Colonic mucosa (tissue), 4 donors: ENCODE measurements around the gene JUNB. TPM values are rescaled to one million over a fixed set of nuclear protein-coding genes. Genes with fewer than 3 reads are reported as not detected.

ENCODE experiments used
- DNase-seq: peaks from one replicate; pipeline ENCODE4 v3.0.0-alpha.2; 2020
- H3K27ac ChIP-seq: fragments of 200-600 bp; one replicate; pipeline ENCODE4 v1.8.0; 2021
- H3K27me3 ChIP-seq: fragments of 200-600 bp; one replicate; pipeline ENCODE4 v1.8.0; 2021
- H3K36me3 ChIP-seq: fragments of 200-600 bp; one replicate; pipeline ENCODE4 v1.8.0; 2021
- H3K4me1 ChIP-seq: fragments of 200-600 bp; one replicate; pipeline ENCODE4 v1.8.0; 2021; ENCODE audit warnings: mild to moderate bottlenecking
- H3K4me3 ChIP-seq: fragments of 200-600 bp; one replicate; pipeline ENCODE4 v1.8.0; 2021
- H3K9ac ChIP-seq, 2 donors: one replicate each; pipeline ENCODE4 v1.7.0; 2013; ENCODE audit warnings: control low read depth in 2 of 2, low read depth in 2 of 2, low read length in 2 of 2
- H3K9me3 ChIP-seq: fragments of 200-600 bp; one replicate; pipeline ENCODE4 v1.8.0; 2021
- CTCF ChIP-seq: fragments of 200-600 bp; IDR thresholded peaks from one replicate; pipeline ENCODE4 v1.8.0; 2022; ENCODE audit warnings: antibody characterized with exemption, mild to moderate bottlenecking
- intact Hi-C: fragments of 100-400 bp; cut with DNase I; formaldehyde crosslinking; loops from one replicate; pipeline ENCODE4 v1.14.1; 2022
- total RNA-seq, 2 donors: library from RNA; stranded (reverse); fragmentation: NEBNext Ultra II Directional in 1 of 2; extraction: Animal tissue kit (Norgen Biotek cat#: 25700) in 1 of 2; gene quantifications; one replicate each; pipeline ENCODE4 v1.2.1, GENCODE V29; 2021
- donor health status: healthy.
- donor health status: DM: no; HTN: no; CAD: no.
- donor health status: DM: no; HTN: no; CAD: no.

Gene JUNB
- total RNA-seq, 2 donors from 2014 or later: 113 to 173 TPM

GRCh38 chr19:12790628-12791344 lies 500 bp upstream of the JUNB start:
- Histone ChIP-seq H3K4me1 (peaks cover 29% of the 10 kb centered on the region), H3K9me3 (no peaks in the 10 kb centered on the region), H3K4me3 (peak overlapping the region; percentile 90), H3K36me3 (no peaks in the 10 kb centered on the region), H3K27me3 (no peaks in the 10 kb centered on the region), H3K27ac (peak overlapping the region; percentile 100), H3K9ac (peak overlapping the region; percentile 83 to 95)
- DNase-seq: no peak
- TF ChIP-seq CTCF: no peak
- intact Hi-C loops: no loop called here

- Histone ChIP-seq H3K9ac (peak overlapping the region; percentile 95 to 97), H3K27me3 (no peaks in the 10 kb centered on the region), H3K9me3 (no peaks in the 10 kb centered on the region), H3K36me3 (no peaks in the 10 kb centered on the region), H3K27ac (peak overlapping the region; percentile 100), H3K4me3 (peak overlapping the region; percentile 90), H3K4me1 (peaks cover 20% of the 10 kb centered on the region)
- no peak for TF ChIP-seq CTCF
- peak; percentile 78 for DNase-seq
- intact Hi-C loops: no loop called here
Measured at GRCh38 chr19:12792051-12792852, 966 bp downstream of the JUNB start.

- Histone ChIP-seq H3K27ac (peak overlapping the region; percentile 100), H3K36me3 (no peaks in the 10 kb centered on the region), H3K27me3 (no peaks in the 10 kb centered on the region), H3K9me3 (no peaks in the 10 kb centered on the region), H3K9ac (peak overlapping the region; percentile 95 to 97), H3K4me3 (peak overlapping the region; percentile 90), H3K4me1 (peaks cover 17% of the 10 kb centered on the region)
- DNase-seq: no peak
- intact Hi-C loops: no loop called here
- TF ChIP-seq CTCF: no peak
Measured at GRCh38 chr19:12792853-12793289, 1.6 kb downstream of the JUNB start.

- peak overlapping the region; percentile 100 for H3K27ac ChIP-seq
- no peak for TF ChIP-seq CTCF
- H3K36me3 ChIP-seq: no peaks in the 10 kb centered on the region
- intact Hi-C loops: no loop called here
- H3K27me3 ChIP-seq: no peaks in the 10 kb centered on the region
- H3K9me3 ChIP-seq: no peaks in the 10 kb centered on the region
- peak; percentile 95 for DNase-seq
- H3K4me1 ChIP-seq: peaks cover 16% of the 10 kb centered on the region
- peak overlapping the region; percentile 90 for H3K4me3 ChIP-seq
- peak overlapping the region; percentile 95 to 97 for H3K9ac ChIP-seq
Measured at GRCh38 chr19:12793290-12794195, 2.3 kb downstream of the JUNB start.
